ENCODE measurements around the gene PIAS3.

DNA sequence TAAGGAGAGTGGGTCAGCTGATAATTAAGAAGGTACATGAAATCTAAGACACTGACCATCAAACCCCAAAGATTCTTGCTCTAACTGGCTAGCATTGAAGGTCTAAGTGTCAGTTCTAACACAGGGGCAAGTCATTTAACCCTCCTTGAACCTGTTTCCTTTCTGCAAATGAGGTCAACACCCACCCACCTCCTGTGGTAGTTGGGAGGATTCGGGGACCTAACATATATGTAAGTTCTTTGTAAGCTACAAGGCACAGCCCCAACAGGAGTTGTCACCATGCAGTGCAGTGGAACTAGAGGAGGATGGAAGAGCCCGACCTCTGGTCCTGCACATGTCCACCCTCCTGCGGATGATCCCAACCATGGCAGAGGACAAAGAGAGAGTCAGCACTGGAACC, 11.1 kb downstream of the PIAS3 start:
- TF ChIP-seq CTCF (IDR thresholded peaks at IDR 0.05) (no peak), POLR2A (IDR thresholded peaks at IDR 0.05) (no peak)
